PC-9 (cell line): ENCODE results near the gene R3HCC1L. TPM values are rescaled to one million over a fixed set of nuclear protein-coding genes. Genes with fewer than 3 reads are reported as not detected.
A peak's percentile ranks its signal among the peaks of the same experiment; 100 is the strongest.

Experiments used
- BruUV-seq: library from RNA; stranded (reverse); fragments of 400-500 nt; replicated peaks from 2 replicates; lab custom pipeline; 2021; lab: Mats Ljungman, UMichigan
- CTCF ChIA-PET: fragments of 300-600 bp; sonication (Branson Sonifier 250); formaldehyde crosslinking; loops from one replicate; lab custom pipeline; 2022; ENCODE audit warnings: antibody characterized with exemption; lab: Charles Lee
- POLR2A ChIA-PET: fragments of 300-600 bp; sonication (Branson Sonifier 250); formaldehyde crosslinking; loops from one replicate; lab custom pipeline; 2022; ENCODE audit warnings: antibody characterized with exemption; ENCODE audit not compliant: unreplicated experiment; lab: Charles Lee
- DNase-seq, 2 experiments: peaks; one replicate each; pipeline versions ENCODE4 v3.0.0 to v3.0.0-alpha.2; 2015 to 2022; ENCODE audit warnings: mixed read lengths in 1 of 2
- H2AFZ ChIP-seq: fragments of 200-600 bp; sonication (generic); 2 replicates; pipeline ENCODE4 v1.8.1; 2017; ENCODE audit warnings: antibody characterized with exemption
- H3F3A ChIP-seq: fragments of 200-600 bp; sonication (generic); 2 replicates; pipeline ENCODE4 v1.8.1; 2017; ENCODE audit warnings: antibody characterized with exemption, mild to moderate bottlenecking, low read depth; ENCODE audit not compliant: insufficient read depth
- H3K27ac ChIP-seq: fragments of 200-600 bp; sonication (generic); 2 replicates; pipeline ENCODE4 v1.6.1; 2016; ENCODE audit warnings: mixed run types
- H3K27me3 ChIP-seq: fragments of 200-600 bp; sonication (generic); 2 replicates; pipeline ENCODE4 v1.6.1; 2016; ENCODE audit warnings: low read depth, mixed run types; ENCODE audit not compliant: insufficient read depth
- H3K36me3 ChIP-seq: fragments of 200-600 bp; sonication (generic); 2 replicates; pipeline ENCODE4 v1.6.1; 2016; ENCODE audit warnings: low read depth, mixed run types
- H3K4me1 ChIP-seq: fragments of 200-600 bp; sonication (generic); replicated peaks from 2 replicates; pipeline ENCODE4 v1.6.1; 2016; ENCODE audit warnings: mixed run types; ENCODE audit not compliant: insufficient read depth
- H3K4me2 ChIP-seq: fragments of 200-600 bp; sonication (generic); 2 replicates; pipeline ENCODE4 v1.6.1; 2017; ENCODE audit warnings: mixed run types
- H3K4me3 ChIP-seq: fragments of 200-600 bp; sonication (generic); 2 replicates; pipeline ENCODE4 v1.6.1; 2016; ENCODE audit warnings: mixed run types
- H3K79me2 ChIP-seq: fragments of 200-600 bp; sonication (generic); 2 replicates; pipeline ENCODE4 v1.6.1; 2017; ENCODE audit warnings: low read depth, mixed run types
- H3K9me2 ChIP-seq: fragments of 200-600 bp; sonication (generic); 2 replicates; pipeline ENCODE4 v1.8.1; 2017; ENCODE audit warnings: mild to moderate bottlenecking; ENCODE audit not compliant: insufficient read depth
- H3K9me3 ChIP-seq: fragments of 200-600 bp; sonication (generic); 2 replicates; pipeline ENCODE4 v1.8.1; 2016; ENCODE audit warnings: low read depth; ENCODE audit not compliant: insufficient read depth
- H4K20me1 ChIP-seq: fragments of 200-600 bp; sonication (generic); 2 replicates; pipeline ENCODE4 v1.8.1; 2017; ENCODE audit not compliant: insufficient read depth
- EZH2 ChIP-seq: fragments of 200-600 bp; sonication (generic); IDR thresholded peaks from 2 replicates; pipeline ENCODE4 v1.8.0; 2017; ENCODE audit warnings: antibody characterized with exemption, low read depth
- intact Hi-C: fragments of 100-400 bp; cut with micrococcal nuclease; formaldehyde crosslinking; loops from one replicate; pipeline ENCODE4 v1.10.0; 2022; ENCODE audit not compliant: unreplicated experiment
- total RNA-seq: library from RNA; stranded (reverse); gene quantifications from 2 replicates; pipeline ENCODE4 v1.2.3, GENCODE V29; 2021
- TF ChIP-seq, protein P1 (sequence below): fragments of 200-600 bp; sonication (generic); conservative IDR thresholded peaks from 2 replicates; pipeline ENCODE4 v1.6.1; 2017; ENCODE audit warnings: mixed run types, antibody characterized with exemption, mild to moderate bottlenecking, moderate library complexity

Gene R3HCC1L
- total RNA-seq, 1 experiment from 2014 or later, result 7.0 TPM

DNA sequence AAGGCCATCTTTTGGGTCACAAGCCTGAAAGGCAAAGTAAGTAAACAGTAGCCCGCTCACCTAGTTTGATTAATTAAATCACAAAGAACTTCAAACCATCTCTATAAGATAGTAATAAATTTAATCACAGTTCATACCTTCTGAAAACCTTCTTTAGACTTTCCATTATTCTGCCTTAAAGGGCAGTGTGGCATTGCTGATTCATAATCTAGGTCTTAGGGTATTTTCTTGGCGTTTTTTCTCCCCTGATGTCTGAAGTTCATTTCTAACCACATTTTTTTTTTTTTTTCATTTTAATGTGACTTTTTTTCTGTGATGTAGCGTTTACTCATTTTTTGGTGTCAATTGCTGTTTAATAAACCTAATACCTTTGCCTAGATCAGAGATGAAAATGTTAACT is 106.1 kb downstream of the R3HCC1L start:
- H3K9me3 ChIP-seq, result no peaks in the 10 kb centered on the region
- TF ChIP-seq, protein P1, sequence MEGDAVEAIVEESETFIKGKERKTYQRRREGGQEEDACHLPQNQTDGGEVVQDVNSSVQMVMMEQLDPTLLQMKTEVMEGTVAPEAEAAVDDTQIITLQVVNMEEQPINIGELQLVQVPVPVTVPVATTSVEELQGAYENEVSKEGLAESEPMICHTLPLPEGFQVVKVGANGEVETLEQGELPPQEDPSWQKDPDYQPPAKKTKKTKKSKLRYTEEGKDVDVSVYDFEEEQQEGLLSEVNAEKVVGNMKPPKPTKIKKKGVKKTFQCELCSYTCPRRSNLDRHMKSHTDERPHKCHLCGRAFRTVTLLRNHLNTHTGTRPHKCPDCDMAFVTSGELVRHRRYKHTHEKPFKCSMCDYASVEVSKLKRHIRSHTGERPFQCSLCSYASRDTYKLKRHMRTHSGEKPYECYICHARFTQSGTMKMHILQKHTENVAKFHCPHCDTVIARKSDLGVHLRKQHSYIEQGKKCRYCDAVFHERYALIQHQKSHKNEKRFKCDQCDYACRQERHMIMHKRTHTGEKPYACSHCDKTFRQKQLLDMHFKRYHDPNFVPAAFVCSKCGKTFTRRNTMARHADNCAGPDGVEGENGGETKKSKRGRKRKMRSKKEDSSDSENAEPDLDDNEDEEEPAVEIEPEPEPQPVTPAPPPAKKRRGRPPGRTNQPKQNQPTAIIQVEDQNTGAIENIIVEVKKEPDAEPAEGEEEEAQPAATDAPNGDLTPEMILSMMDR, result no peak
- TF ChIP-seq EZH2, result no peak
- BruUV-seq, result no TSS peak
- no peaks in the 10 kb centered on the region for H3K27me3 ChIP-seq
- CTCF ChIA-PET, result no interaction called here
- H2AFZ ChIP-seq, result no peak overlapping the region
- POLR2A ChIA-PET, result no interaction called here
- no peaks in the 10 kb centered on the region for H3F3A ChIP-seq
- no peaks in the 10 kb centered on the region for H3K36me3 ChIP-seq
- H4K20me1 ChIP-seq, result no peaks in the 10 kb centered on the region
- no peaks in the 10 kb centered on the region for H3K4me1 ChIP-seq
- H3K4me3 ChIP-seq, result no peak overlapping the region
- H3K79me2 ChIP-seq, result no peaks in the 10 kb centered on the region
- no peak for DNase-seq
- no peak overlapping the region for H3K27ac ChIP-seq
- intact Hi-C loops, result loop anchor here (5.0 kb wide), 1 partner anchor 422 kb away; no protein-coding TSS in a partner anchor
- H3K4me2 ChIP-seq, result no peak overlapping the region
- H3K9me2 ChIP-seq, result no peaks in the 10 kb centered on the region

DNA sequence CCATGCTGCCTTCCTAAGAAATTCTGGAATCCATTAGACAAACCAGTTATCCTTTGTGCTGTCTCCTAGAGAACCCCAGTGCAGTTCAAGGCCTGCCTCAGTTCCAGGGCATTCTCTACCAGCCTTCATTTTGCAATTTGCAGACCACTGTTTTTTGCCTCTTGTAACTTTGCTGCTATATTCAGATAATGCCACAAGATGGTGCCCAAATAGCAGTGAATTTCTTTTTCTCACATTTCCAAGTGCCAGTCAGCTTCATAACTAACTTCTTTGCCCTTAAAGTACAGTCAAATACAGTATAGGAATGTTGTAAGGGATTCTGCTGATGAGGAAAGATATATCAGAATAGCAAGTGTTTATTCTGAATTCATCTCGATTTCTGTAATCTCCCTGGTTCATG is 108.4 kb downstream of the R3HCC1L start:
- H3K4me1 ChIP-seq, result no peaks in the 10 kb centered on the region
- no peaks in the 10 kb centered on the region for H3K79me2 ChIP-seq
- intact Hi-C loops, result loop anchor here (1.0 to 5.0 kb wide), 2 partner anchors 66 to 419 kb away; no protein-coding TSS in a partner anchor
- no peak overlapping the region for H3K27ac ChIP-seq
- TF ChIP-seq EZH2, result no peak
- TF ChIP-seq, protein P1, result peak; percentile 68
- no peak for DNase-seq
- CTCF ChIA-PET, result no interaction called here
- H3K36me3 ChIP-seq, result no peaks in the 10 kb centered on the region
- no TSS peak for BruUV-seq
- H3F3A ChIP-seq, result no peaks in the 10 kb centered on the region
- no peak overlapping the region for H2AFZ ChIP-seq
- H3K4me3 ChIP-seq, result no peak overlapping the region
- H3K4me2 ChIP-seq, result no peak overlapping the region
- no peaks in the 10 kb centered on the region for H4K20me1 ChIP-seq
- no peaks in the 10 kb centered on the region for H3K9me2 ChIP-seq
- H3K27me3 ChIP-seq, result no peaks in the 10 kb centered on the region
- H3K9me3 ChIP-seq, result no peaks in the 10 kb centered on the region
- POLR2A ChIA-PET, result no interaction called here

DNA sequence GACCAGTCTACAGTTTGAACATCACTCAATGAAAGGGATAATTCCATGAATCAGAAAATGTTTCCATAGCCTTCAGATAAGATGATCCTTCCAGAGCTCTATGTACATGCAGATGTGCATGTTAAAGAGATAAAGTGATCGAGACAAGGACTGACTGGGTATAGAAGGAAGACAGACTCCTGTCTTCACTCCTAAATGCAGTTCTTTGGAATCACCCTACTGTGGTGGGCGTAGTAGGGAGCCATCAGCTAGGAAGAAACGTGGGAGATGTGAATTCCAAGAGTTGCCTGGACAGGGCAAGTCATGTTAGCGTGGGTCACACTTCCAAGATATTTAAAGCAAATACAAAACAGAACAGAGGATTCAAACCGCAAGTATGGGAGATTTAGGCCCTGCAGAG is 109.7 kb downstream of the R3HCC1L start:
- H3F3A ChIP-seq, result no peaks in the 10 kb centered on the region
- no peaks in the 10 kb centered on the region for H3K27me3 ChIP-seq
- no peaks in the 10 kb centered on the region for H3K4me1 ChIP-seq
- H3K79me2 ChIP-seq, result no peaks in the 10 kb centered on the region
- no peak for DNase-seq
- H4K20me1 ChIP-seq, result no peaks in the 10 kb centered on the region
- H3K4me3 ChIP-seq, result no peak overlapping the region
- intact Hi-C loops, result loop anchor here (5.0 kb wide), 1 partner anchor 418 kb away; no protein-coding TSS in a partner anchor
- no peaks in the 10 kb centered on the region for H3K9me3 ChIP-seq
- no peaks in the 10 kb centered on the region for H3K9me2 ChIP-seq
- H3K36me3 ChIP-seq, result no peaks in the 10 kb centered on the region
- ChIA-PET POLR2A (no interaction called here), CTCF (no interaction called here)
- H3K27ac ChIP-seq, result no peak overlapping the region
- BruUV-seq, result no TSS peak
- H2AFZ ChIP-seq, result no peak overlapping the region
- TF ChIP-seq EZH2, result no peak
- TF ChIP-seq, protein P1, result no peak
- no peak overlapping the region for H3K4me2 ChIP-seq
